HepG2 (cell line): ENCODE data around the gene DAAM1. TPM values are rescaled to one million over a fixed set of nuclear protein-coding genes. Genes with fewer than 3 reads are reported as not detected.
A peak's percentile ranks its signal among the peaks of the same experiment; 100 is the strongest.

ENCODE experiments used
- ATF7-NPFF ChIP-seq: sonication (generic); formaldehyde crosslinking; IDR thresholded peaks from 2 replicates; pipeline ENCODE4 v1.8.1; 2023; ENCODE audit warnings: mild to moderate bottlenecking, low read depth, missing genetic modification reagents, moderate library complexity
- FOXP4 ChIP-seq: sonication (generic); formaldehyde crosslinking; IDR thresholded peaks from 2 replicates; pipeline ENCODE4 v1.4.0; 2020; ENCODE audit warnings: missing genetic modification reagents
- GLMP ChIP-seq: sonication (generic); formaldehyde crosslinking; IDR thresholded peaks from 2 replicates; pipeline ENCODE4 v1.9.0; 2021; ENCODE audit warnings: missing genetic modification reagents, mild to moderate bottlenecking, borderline replicate concordance
- MED1 ChIP-seq: sonication (generic); formaldehyde crosslinking; IDR thresholded peaks from 2 replicates; pipeline ENCODE4 v1.4.0; 2020; ENCODE audit warnings: missing genetic modification reagents
- MYPOP ChIP-seq: sonication (generic); formaldehyde crosslinking; IDR thresholded peaks from 2 replicates; pipeline ENCODE4 v1.8.1; 2023; ENCODE audit warnings: mild to moderate bottlenecking, moderate library complexity, missing genetic modification reagents
- NFKB2 ChIP-seq: sonication (generic); formaldehyde crosslinking; IDR thresholded peaks from 2 replicates; pipeline ENCODE4 v1.4.0; 2020; ENCODE audit warnings: missing genetic modification reagents, borderline replicate concordance
- PHF21A ChIP-seq: sonication (generic); formaldehyde crosslinking; IDR thresholded peaks from 2 replicates; pipeline ENCODE4 v1.5.0; 2020; ENCODE audit warnings: mild to moderate bottlenecking, missing genetic modification reagents
- POLR2AphosphoS5 ChIP-seq: IDR thresholded peaks from 2 replicates; pipeline ENCODE4 v1.6.1; 2012; ENCODE audit warnings: low read depth, low read length
- ZNF547 ChIP-seq: sonication (generic); formaldehyde crosslinking; IDR thresholded peaks from 2 replicates; pipeline ENCODE4 v1.5.1; 2020; ENCODE audit warnings: mild to moderate bottlenecking, missing genetic modification reagents
- ZNF782 ChIP-seq: sonication (generic); formaldehyde crosslinking; IDR thresholded peaks from 2 replicates; pipeline ENCODE4 v1.4.0; 2020; ENCODE audit warnings: missing genetic modification reagents, mild to moderate bottlenecking, borderline replicate concordance
- polyA plus RNA-seq, 8 experiments: library from polyadenylated mRNA; depleted of rRNA in 3 of 8; stranded (reverse) in 7 of 8; unstranded in 1 of 8; fragments of >200 nt; fragmentation: Illumina TruSeq in 4 of 8; extraction: Trizol in 4 of 8; gene quantifications; 2 replicates each; pipeline versions ENCODE4 v1.2.1 to v1.2.3, GENCODE V29; 2011 to 2016; ENCODE audit warnings: low read depth in 4 of 8, missing spikeins in 1 of 8, mixed read lengths in 1 of 8; ENCODE audit not compliant: insufficient read depth in 1 of 8
- total RNA-seq, 5 experiments: library from RNA; depleted of rRNA; stranded (reverse); fragments of >200 nt; fragmentation: Illumina TruSeq; extraction: Trizol; gene quantifications; 2 replicates each; pipeline ENCODE4 v1.2.3, GENCODE V29; 2016; ENCODE audit warnings: low read depth in 1 of 5
- TF ChIP-seq, protein P1 (sequence below): sonication (generic); formaldehyde crosslinking; IDR thresholded peaks from 2 replicates; pipeline ENCODE4 v1.4.0; 2020; ENCODE audit warnings: missing genetic modification reagents; ENCODE audit errors: not compliant biosample characterization
- TF ChIP-seq, protein P2 (sequence below): sonication (generic); formaldehyde crosslinking; IDR thresholded peaks from 2 replicates; pipeline ENCODE4 v1.4.0; 2020; ENCODE audit warnings: missing genetic modification reagents
- TF ChIP-seq, protein P3 (sequence below): sonication (generic); formaldehyde crosslinking; IDR thresholded peaks from 2 replicates; pipeline ENCODE4 v1.4.0; 2020; ENCODE audit warnings: missing genetic modification reagents, mild to moderate bottlenecking, borderline replicate concordance
- TF ChIP-seq, protein P4 (sequence below): sonication (generic); formaldehyde crosslinking; IDR thresholded peaks from 2 replicates; pipeline ENCODE4 v1.8.1; 2022; ENCODE audit warnings: low read depth, mild to moderate bottlenecking, missing genetic modification reagents

DAAM1 gene
- total and polyA plus RNA-seq, 2 of the 13 experiments (the other 11 are each of a cell fraction or from before 2014, with no cell fraction given) = 10.9 to 24.5 TPM

- TF ChIP-seq, protein P1, sequence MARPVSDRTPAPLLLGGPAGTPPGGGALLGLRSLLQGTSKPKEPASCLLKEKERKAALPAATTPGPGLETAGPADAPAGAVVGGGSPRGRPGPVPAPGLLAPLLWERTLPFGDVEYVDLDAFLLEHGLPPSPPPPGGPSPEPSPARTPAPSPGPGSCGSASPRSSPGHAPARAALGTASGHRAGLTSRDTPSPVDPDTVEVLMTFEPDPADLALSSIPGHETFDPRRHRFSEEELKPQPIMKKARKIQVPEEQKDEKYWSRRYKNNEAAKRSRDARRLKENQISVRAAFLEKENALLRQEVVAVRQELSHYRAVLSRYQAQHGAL (CRISPR knock-in tag) = no peak
- TF ChIP-seq PHF21A (CRISPR knock-in tag) (peak; percentile 29; the same call in 1 of the 2 replicates), ZNF547 (CRISPR knock-in tag) (0 out of 2 replicates have a peak, but pooled peaks have one; percentile 52), MYPOP (CRISPR knock-in tag) (no peak), POLR2AphosphoS5 (no peak), FOXP4 (peak; percentile 84), ATF7-NPFF (CRISPR knock-in tag) (no peak), NFKB2 (CRISPR knock-in tag) (no peak), ZNF782 (CRISPR knock-in tag) (no peak), GLMP (CRISPR knock-in tag) (no peak), MED1 (CRISPR knock-in tag) (no peak; the same call in 1 of the 2 replicates)
- TF ChIP-seq, protein P2, sequence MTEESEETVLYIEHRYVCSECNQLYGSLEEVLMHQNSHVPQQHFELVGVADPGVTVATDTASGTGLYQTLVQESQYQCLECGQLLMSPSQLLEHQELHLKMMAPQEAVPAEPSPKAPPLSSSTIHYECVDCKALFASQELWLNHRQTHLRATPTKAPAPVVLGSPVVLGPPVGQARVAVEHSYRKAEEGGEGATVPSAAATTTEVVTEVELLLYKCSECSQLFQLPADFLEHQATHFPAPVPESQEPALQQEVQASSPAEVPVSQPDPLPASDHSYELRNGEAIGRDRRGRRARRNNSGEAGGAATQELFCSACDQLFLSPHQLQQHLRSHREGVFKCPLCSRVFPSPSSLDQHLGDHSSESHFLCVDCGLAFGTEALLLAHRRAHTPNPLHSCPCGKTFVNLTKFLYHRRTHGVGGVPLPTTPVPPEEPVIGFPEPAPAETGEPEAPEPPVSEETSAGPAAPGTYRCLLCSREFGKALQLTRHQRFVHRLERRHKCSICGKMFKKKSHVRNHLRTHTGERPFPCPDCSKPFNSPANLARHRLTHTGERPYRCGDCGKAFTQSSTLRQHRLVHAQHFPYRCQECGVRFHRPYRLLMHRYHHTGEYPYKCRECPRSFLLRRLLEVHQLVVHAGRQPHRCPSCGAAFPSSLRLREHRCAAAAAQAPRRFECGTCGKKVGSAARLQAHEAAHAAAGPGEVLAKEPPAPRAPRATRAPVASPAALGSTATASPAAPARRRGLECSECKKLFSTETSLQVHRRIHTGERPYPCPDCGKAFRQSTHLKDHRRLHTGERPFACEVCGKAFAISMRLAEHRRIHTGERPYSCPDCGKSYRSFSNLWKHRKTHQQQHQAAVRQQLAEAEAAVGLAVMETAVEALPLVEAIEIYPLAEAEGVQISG = no peak
- TF ChIP-seq, protein P3, sequence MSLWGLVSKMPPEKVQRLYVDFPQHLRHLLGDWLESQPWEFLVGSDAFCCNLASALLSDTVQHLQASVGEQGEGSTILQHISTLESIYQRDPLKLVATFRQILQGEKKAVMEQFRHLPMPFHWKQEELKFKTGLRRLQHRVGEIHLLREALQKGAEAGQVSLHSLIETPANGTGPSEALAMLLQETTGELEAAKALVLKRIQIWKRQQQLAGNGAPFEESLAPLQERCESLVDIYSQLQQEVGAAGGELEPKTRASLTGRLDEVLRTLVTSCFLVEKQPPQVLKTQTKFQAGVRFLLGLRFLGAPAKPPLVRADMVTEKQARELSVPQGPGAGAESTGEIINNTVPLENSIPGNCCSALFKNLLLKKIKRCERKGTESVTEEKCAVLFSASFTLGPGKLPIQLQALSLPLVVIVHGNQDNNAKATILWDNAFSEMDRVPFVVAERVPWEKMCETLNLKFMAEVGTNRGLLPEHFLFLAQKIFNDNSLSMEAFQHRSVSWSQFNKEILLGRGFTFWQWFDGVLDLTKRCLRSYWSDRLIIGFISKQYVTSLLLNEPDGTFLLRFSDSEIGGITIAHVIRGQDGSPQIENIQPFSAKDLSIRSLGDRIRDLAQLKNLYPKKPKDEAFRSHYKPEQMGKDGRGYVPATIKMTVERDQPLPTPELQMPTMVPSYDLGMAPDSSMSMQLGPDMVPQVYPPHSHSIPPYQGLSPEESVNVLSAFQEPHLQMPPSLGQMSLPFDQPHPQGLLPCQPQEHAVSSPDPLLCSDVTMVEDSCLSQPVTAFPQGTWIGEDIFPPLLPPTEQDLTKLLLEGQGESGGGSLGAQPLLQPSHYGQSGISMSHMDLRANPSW (CRISPR knock-in tag) = no peak
- TF ChIP-seq, protein P4, sequence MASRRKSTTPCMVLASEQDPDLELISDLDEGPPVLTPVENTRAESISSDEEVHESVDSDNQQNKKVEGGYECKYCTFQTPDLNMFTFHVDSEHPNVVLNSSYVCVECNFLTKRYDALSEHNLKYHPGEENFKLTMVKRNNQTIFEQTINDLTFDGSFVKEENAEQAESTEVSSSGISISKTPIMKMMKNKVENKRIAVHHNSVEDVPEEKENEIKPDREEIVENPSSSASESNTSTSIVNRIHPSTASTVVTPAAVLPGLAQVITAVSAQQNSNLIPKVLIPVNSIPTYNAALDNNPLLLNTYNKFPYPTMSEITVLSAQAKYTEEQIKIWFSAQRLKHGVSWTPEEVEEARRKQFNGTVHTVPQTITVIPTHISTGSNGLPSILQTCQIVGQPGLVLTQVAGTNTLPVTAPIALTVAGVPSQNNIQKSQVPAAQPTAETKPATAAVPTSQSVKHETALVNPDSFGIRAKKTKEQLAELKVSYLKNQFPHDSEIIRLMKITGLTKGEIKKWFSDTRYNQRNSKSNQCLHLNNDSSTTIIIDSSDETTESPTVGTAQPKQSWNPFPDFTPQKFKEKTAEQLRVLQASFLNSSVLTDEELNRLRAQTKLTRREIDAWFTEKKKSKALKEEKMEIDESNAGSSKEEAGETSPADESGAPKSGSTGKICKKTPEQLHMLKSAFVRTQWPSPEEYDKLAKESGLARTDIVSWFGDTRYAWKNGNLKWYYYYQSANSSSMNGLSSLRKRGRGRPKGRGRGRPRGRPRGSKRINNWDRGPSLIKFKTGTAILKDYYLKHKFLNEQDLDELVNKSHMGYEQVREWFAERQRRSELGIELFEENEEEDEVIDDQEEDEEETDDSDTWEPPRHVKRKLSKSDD (CRISPR knock-in tag) = no peak
These were observed 108.8 kb downstream of the DAAM1 start (continued) for GRCh38 chr14:59297071-59297776.
